Fibroblast of lung (primary cell): ENCODE data around the gene CNN2. TPM values are rescaled to one million over a fixed set of nuclear protein-coding genes. Genes with fewer than 3 reads are reported as not detected.

Source experiments
- DNase-seq, 2 donors: peaks; one replicate each; pipeline versions ENCODE4 v3.0.0 to v3.0.0-alpha.2; 2010; ENCODE audit warnings: low read depth in 2 of 2
- H2AFZ ChIP-seq: 2 replicates; pipeline ENCODE4 v1.5.1; 2012; ENCODE audit warnings: low read length, control low read depth, inconsistent platforms
- H3K27ac ChIP-seq: 2 replicates; pipeline ENCODE4 v1.5.1; 2011; ENCODE audit warnings: low read length, control low read depth; ENCODE audit not compliant: insufficient read depth
- H3K27me3 ChIP-seq: 2 replicates; pipeline ENCODE4 v1.5.1; 2011; ENCODE audit warnings: mild to moderate bottlenecking, low read length; ENCODE audit not compliant: control insufficient read depth, insufficient read depth
- H3K36me3 ChIP-seq: 2 replicates; pipeline ENCODE4 v1.5.1; 2011; ENCODE audit warnings: low read length; ENCODE audit not compliant: control insufficient read depth, insufficient read depth
- H3K4me1 ChIP-seq: 2 replicates; pipeline ENCODE4 v1.5.1; 2011; ENCODE audit warnings: low read length; ENCODE audit not compliant: control insufficient read depth, insufficient read depth; ENCODE audit errors: extremely low read depth
- H3K4me2 ChIP-seq: 2 replicates; pipeline ENCODE4 v1.5.1; 2011; ENCODE audit warnings: low read length, control low read depth; ENCODE audit not compliant: insufficient read depth; ENCODE audit errors: extremely low read depth
- H3K4me3 ChIP-seq, 4 experiments: fragments of 200-600 bp in 1 of 4; sonication (generic) in 1 of 4; replicated peaks in 1 of 4; 2 replicates each; pipeline ENCODE4 v1.5.1; 2011 to 2016; ENCODE audit warnings: low read length in 4 of 4, low read depth in 3 of 4, mild to moderate bottlenecking in 3 of 4, control low read depth in 2 of 4, inconsistent platforms in 1 of 4, mixed read lengths in 1 of 4; ENCODE audit not compliant: insufficient read depth in 1 of 4; ENCODE audit errors: control extremely low read depth in 1 of 4
- H3K79me2 ChIP-seq: 2 replicates; pipeline ENCODE4 v1.5.1; 2012; ENCODE audit warnings: mild to moderate bottlenecking, low read length, inconsistent platforms; ENCODE audit not compliant: control insufficient read depth, insufficient read depth
- H3K9ac ChIP-seq: 2 replicates; pipeline ENCODE4 v1.5.1; 2011; ENCODE audit warnings: mild to moderate bottlenecking, low read length, control low read depth; ENCODE audit not compliant: insufficient read depth
- H3K9me3 ChIP-seq: 2 replicates; pipeline ENCODE4 v1.5.1; 2012; ENCODE audit warnings: low read depth, low read length; ENCODE audit not compliant: control insufficient read depth, insufficient read depth
- H4K20me1 ChIP-seq: 2 replicates; pipeline ENCODE4 v1.5.1; 2011; ENCODE audit warnings: low read length; ENCODE audit not compliant: control insufficient read depth, insufficient read depth; ENCODE audit errors: extremely low read depth
- EZH2 ChIP-seq: IDR thresholded peaks from 2 replicates; pipeline ENCODE4 v1.5.1; 2012; ENCODE audit warnings: low read length, control low read depth, mild to moderate bottlenecking; ENCODE audit errors: missing control alignments
- polyA plus RNA-seq, 2 donors: library from polyadenylated mRNA; depleted of rRNA in 1 of 2; stranded (reverse) in 1 of 2; unstranded in 1 of 2; fragments of >200 nt; gene quantifications; 2 replicates each; pipeline ENCODE4 v1.2.1, GENCODE V29; 2011 to 2012; ENCODE audit warnings: missing spikeins in 1 of 2
- total RNA-seq: library from RNA; depleted of rRNA; stranded (reverse); fragments of >200 nt; gene quantifications from 2 replicates; pipeline ENCODE4 v1.2.1, GENCODE V29; 2014
- TF ChIP-seq, protein P1 (sequence below), 2 donors: IDR thresholded peaks in 1 of 2; conservative IDR thresholded peaks in 1 of 2; 1 replicate in 1 of 2; 2 replicates in 1 of 2; pipeline ENCODE4 v1.5.1; 2011 to 2012; ENCODE audit warnings: low read length in 2 of 2, control low read depth in 1 of 2, inconsistent platforms in 1 of 2, low read depth in 1 of 2, mild to moderate bottlenecking in 1 of 2

CNN2 gene
- total and polyA plus RNA-seq, 2 donors (not counting 1 experiment from before 2014, with no cell fraction given): 194 to 473 TPM

DNA sequence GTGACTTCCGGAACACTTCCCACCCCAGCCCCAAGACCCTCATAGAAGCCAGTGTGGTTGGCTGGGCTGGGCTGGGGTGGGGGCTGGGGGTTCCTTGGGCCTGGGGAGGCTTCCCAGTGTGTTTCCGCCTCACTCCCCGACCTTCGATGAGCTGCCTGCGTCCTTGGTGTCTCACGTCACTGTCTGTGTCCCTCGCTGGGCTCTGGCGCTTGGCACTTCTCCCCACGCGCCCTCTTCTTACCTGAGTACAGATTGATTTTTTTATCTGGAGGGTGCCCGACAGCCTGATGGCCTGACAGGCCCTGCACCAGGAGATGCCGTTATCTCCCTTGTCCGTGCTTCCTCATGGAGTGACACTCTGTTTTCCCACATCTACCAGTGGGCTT, 33.7 kb upstream of the CNN2 start:
- no peak overlapping the region for H3K9ac ChIP-seq
- no peak overlapping the region for H2AFZ ChIP-seq
- no peaks in the 10 kb centered on the region for H3K9me3 ChIP-seq
- no peak for TF ChIP-seq EZH2
- TF ChIP-seq, protein P1, sequence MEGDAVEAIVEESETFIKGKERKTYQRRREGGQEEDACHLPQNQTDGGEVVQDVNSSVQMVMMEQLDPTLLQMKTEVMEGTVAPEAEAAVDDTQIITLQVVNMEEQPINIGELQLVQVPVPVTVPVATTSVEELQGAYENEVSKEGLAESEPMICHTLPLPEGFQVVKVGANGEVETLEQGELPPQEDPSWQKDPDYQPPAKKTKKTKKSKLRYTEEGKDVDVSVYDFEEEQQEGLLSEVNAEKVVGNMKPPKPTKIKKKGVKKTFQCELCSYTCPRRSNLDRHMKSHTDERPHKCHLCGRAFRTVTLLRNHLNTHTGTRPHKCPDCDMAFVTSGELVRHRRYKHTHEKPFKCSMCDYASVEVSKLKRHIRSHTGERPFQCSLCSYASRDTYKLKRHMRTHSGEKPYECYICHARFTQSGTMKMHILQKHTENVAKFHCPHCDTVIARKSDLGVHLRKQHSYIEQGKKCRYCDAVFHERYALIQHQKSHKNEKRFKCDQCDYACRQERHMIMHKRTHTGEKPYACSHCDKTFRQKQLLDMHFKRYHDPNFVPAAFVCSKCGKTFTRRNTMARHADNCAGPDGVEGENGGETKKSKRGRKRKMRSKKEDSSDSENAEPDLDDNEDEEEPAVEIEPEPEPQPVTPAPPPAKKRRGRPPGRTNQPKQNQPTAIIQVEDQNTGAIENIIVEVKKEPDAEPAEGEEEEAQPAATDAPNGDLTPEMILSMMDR (conservative IDR thresholded peaks at IDR 0.05 in 1 of 2, IDR thresholded peaks at IDR 0.05 in 1 of 2; ENCODE audit: low read depth in 1 of 2, low read length in 2 of 2): no peak
- peaks cover 22% of the 10 kb centered on the region for H3K36me3 ChIP-seq
- H3K4me2 ChIP-seq: no peak overlapping the region
- no peak overlapping the region for H3K4me3 ChIP-seq
- H3K79me2 ChIP-seq: no peaks in the 10 kb centered on the region
- no peak for DNase-seq
- no peaks in the 10 kb centered on the region for H4K20me1 ChIP-seq
- H3K27me3 ChIP-seq: peaks cover 11% of the 10 kb centered on the region
- H3K4me1 ChIP-seq: no peaks in the 10 kb centered on the region
- no peak overlapping the region for H3K27ac ChIP-seq

DNA sequence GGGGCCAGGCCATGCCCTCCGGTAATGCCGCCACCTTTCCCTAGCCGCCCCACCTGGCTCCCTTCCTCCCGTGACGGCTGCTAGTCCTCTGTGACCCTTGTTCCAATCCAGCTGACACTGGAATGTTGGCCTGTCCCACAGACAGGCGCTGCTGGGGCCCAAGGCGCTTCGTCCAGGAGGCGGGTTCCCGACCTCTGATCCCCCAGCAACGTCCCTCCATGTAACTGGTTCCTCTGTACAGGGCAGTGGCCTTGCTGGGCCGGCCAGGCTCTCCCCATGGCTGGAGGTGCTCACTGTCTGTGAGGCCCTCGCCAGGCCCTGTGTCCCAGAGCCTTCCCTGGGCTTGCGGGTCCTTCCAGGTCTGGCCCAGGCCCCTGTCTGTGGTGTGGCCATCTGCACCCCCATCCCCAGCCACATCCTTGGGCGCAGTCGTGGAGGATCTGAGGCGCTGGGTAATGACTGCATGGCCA, 33.0 kb upstream of the CNN2 start:
- no peaks in the 10 kb centered on the region for H3K79me2 ChIP-seq
- peaks cover 19% of the 10 kb centered on the region for H3K36me3 ChIP-seq
- DNase-seq: no peak
- no peaks in the 10 kb centered on the region for H3K4me1 ChIP-seq
- H3K9ac ChIP-seq: no peak overlapping the region
- no peaks in the 10 kb centered on the region for H3K9me3 ChIP-seq
- no peak overlapping the region for H2AFZ ChIP-seq
- peaks cover 13% of the 10 kb centered on the region for H3K27me3 ChIP-seq
- H3K27ac ChIP-seq: no peak overlapping the region
- H3K4me3 ChIP-seq: no peak overlapping the region
- no peak overlapping the region for H3K4me2 ChIP-seq
- no peak for TF ChIP-seq EZH2
- TF ChIP-seq, protein P1 (conservative IDR thresholded peaks at IDR 0.05 in 1 of 2, IDR thresholded peaks at IDR 0.05 in 1 of 2; ENCODE audit: low read depth in 1 of 2, low read length in 2 of 2): no peak
- no peaks in the 10 kb centered on the region for H4K20me1 ChIP-seq

DNA sequence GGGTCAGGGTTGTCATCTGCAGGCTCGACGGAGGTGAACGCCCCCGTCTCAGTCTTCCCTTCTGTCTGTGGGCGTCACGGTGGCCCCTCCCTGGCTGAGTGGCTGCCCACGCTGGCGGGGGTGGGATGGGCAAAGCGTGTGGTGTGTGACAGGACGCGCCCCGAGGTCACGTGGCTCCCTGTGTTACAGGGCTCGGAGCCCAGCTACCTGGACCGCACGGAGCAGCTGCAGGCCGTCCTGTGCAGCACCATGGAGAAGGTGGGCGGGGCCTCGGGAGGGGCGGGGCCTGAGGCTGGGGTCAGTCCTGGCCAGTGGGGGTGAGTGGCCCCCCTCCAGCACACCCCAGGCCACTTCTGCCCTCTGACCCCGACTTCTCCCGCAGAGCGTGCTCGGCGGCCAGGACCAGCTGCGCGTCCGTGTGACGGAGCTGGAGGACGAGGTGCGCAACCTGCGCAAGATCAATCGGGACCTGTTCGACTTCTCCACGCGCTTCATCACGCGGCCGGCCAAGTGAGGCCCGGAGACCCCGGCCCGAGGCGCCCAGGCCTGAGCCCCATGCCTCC, 32.5 kb upstream of the CNN2 start:
- no peak for TF ChIP-seq EZH2
- TF ChIP-seq, protein P1 (conservative IDR thresholded peaks at IDR 0.05 in 1 of 2, IDR thresholded peaks at IDR 0.05 in 1 of 2; ENCODE audit: low read depth in 1 of 2, low read length in 2 of 2): no peak
- Histone ChIP-seq H3K27me3 (peaks cover 17% of the 10 kb centered on the region), H3K9me3 (no peaks in the 10 kb centered on the region), H4K20me1 (no peaks in the 10 kb centered on the region), H3K4me1 (no peaks in the 10 kb centered on the region), H3K79me2 (no peaks in the 10 kb centered on the region), H3K36me3 (peaks cover 19% of the 10 kb centered on the region), H2AFZ (no peak overlapping the region), H3K9ac (no peak overlapping the region), H3K27ac (no peak overlapping the region), H3K4me2 (no peak overlapping the region), H3K4me3 (no peak overlapping the region)
- DNase-seq: no peak
